ENCODE data around the gene NPIPB9.
"Not testable (repeated sequence)": the region's sequence is repeated elsewhere in the genome, so short reads cannot be mapped to it uniquely, and the experiment has no call there.

NPIPB9 gene

GRCh38 chr16:28751487-28751886, at the start of gene NPIPB9:
Gene NPIPB9 (plus strand): TSS chr16:28751787.
- not testable (repeated sequence) for DNase-seq (ENCODE audit: low spot score)

- DNase-seq (ENCODE audit: low spot score): not testable (repeated sequence)
Measured at GRCh38 chr16:28704246-28704645, 47.3 kb upstream of the NPIPB9 start.

- not testable (repeated sequence) for DNase-seq (ENCODE audit: low spot score)
Measured at GRCh38 chr16:28711220-28712083, 40.1 kb upstream of the NPIPB9 start, which contains the start of gene EIF3C. Gene EIF3C (plus strand): TSS chr16:28711464. CDS start chr16:28711687, 223 bp downstream.

GRCh38 chr16:28722852-28723650, 28.5 kb upstream of the NPIPB9 start:
- DNase-seq (ENCODE audit: low spot score): not testable (repeated sequence)

GRCh38 chr16:28731253-28731652, 20.3 kb upstream of the NPIPB9 start:
- DNase-seq (ENCODE audit: low spot score): not testable (repeated sequence)

GRCh38 chr16:28732455-28733124, 19.0 kb upstream of the NPIPB9 start:
- DNase-seq (ENCODE audit: low spot score): not testable (repeated sequence)

GRCh38 chr16:28739787-28740186, 11.8 kb upstream of the NPIPB9 start:
- DNase-seq (ENCODE audit: low spot score): not testable (repeated sequence)

GRCh38 chr16:28740631-28741030, 11.0 kb upstream of the NPIPB9 start:
- not testable (repeated sequence) for DNase-seq (ENCODE audit: low spot score)

GRCh38 chr16:28741295-28741694, 10.3 kb upstream of the NPIPB9 start:
- DNase-seq (ENCODE audit: low spot score): not testable (repeated sequence)

GRCh38 chr16:28746618-28747350, 4.8 kb upstream of the NPIPB9 start:
- not testable (repeated sequence) for DNase-seq (ENCODE audit: low spot score)

GRCh38 chr16:28749997-28750465, 1.6 kb upstream of the NPIPB9 start:
- DNase-seq (ENCODE audit: low spot score): peak; percentile 41

GRCh38 chr16:28750469-28751067, 1.0 kb upstream of the NPIPB9 start:
- not testable (repeated sequence) for DNase-seq (ENCODE audit: low spot score)

- not testable (repeated sequence) for DNase-seq (ENCODE audit: low spot score)
Measured at GRCh38 chr16:28781697-28782096, 30.1 kb downstream of the NPIPB9 start.

- DNase-seq (ENCODE audit: low spot score): not testable (repeated sequence)
Measured at GRCh38 chr16:28782357-28782756, 30.8 kb downstream of the NPIPB9 start.

GRCh38 chr16:28802235-28803019, 50.8 kb downstream of the NPIPB9 start:
- DNase-seq (ENCODE audit: low spot score): peak; percentile 71

GRCh38 chr16:28807445-28808120, 56.0 kb downstream of the NPIPB9 start:
- DNase-seq (ENCODE audit: low spot score): not testable (repeated sequence)

- no peak for DNase-seq (ENCODE audit: low spot score)
Measured at GRCh38 chr16:28820016-28820415, 68.4 kb downstream of the NPIPB9 start.

GRCh38 chr16:28820546-28820945, 69.0 kb downstream of the NPIPB9 start:
- not testable (repeated sequence) for DNase-seq (ENCODE audit: low spot score)

- no peak for DNase-seq (ENCODE audit: low spot score)
Measured at GRCh38 chr16:28821874-28822519, 70.4 kb downstream of the NPIPB9 start.
